Activated CD4-positive, alpha-beta T cell treated with anti-CD3 and anti-CD28 coated beads, Interleukin-2, amount 10 ng/mL, durations not matched to agents 24 days and 14 days (primary cell): ENCODE data around the gene IRF5. TPM values are rescaled to one million over a fixed set of nuclear protein-coding genes. Genes with fewer than 3 reads are reported as not detected.
"Not testable (repeated sequence)": the region's sequence is repeated elsewhere in the genome, so short reads cannot be mapped to it uniquely, and the experiment has no call there.

Experiments used
- DNase-seq: peaks from one replicate; pipeline ENCODE4 v3.0.0; 2022
- H3K27ac Mint-ChIP-seq: one replicate; pipeline ENCODE4 v1.8.0; 2022; ENCODE audit warnings: mild to moderate bottlenecking, mixed read lengths
- H3K27me3 Mint-ChIP-seq: one replicate; pipeline ENCODE4 v1.8.0; 2022; ENCODE audit warnings: mixed read lengths
- H3K36me3 Mint-ChIP-seq: one replicate; pipeline ENCODE4 v1.8.0; 2022; ENCODE audit warnings: low read depth, mild to moderate bottlenecking, mixed read lengths
- H3K4me1 Mint-ChIP-seq: one replicate; pipeline ENCODE4 v1.8.0; 2021; ENCODE audit warnings: mixed read lengths
- H3K4me3 Mint-ChIP-seq: one replicate; pipeline ENCODE4 v1.8.0; 2022; ENCODE audit warnings: mild to moderate bottlenecking, moderate library complexity, mixed read lengths
- H3K9me3 Mint-ChIP-seq: one replicate; pipeline ENCODE4 v1.8.0; 2021; ENCODE audit warnings: mixed read lengths
- intact Hi-C: fragments of 100-400 bp; cut with micrococcal nuclease; formaldehyde crosslinking; loops from one replicate; pipeline ENCODE4 v1.15.1; 2023
- total RNA-seq: library from RNA; stranded (reverse); gene quantifications from 2 replicates; pipeline ENCODE4 v1.2.3, GENCODE V29; 2022

IRF5 gene
- total RNA-seq, 1 donor from 2014 or later: 18.6 TPM

DNA sequence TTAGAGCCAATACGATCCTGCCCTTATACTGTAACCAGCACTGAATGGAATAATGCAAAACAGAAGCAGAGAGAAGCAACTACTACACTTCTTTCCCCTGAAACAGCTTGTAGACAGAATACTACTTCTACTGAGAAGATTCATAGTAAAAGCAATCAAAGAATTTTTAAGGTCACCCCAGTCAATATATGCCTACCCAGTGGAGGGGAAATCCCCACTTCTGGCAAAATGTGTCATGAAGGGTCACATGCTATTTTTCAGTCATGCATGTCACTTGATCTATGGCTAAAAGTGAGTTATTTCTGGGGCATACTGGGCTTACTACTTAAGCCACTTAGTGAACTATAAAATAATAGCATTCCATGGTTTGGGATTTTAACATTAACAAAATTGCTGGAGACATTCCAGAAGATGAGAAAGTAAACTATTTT is 25.6 kb downstream of the IRF5 start:
- peaks cover 62% of the 10 kb centered on the region for H3K36me3 Mint-ChIP-seq
- peak overlapping the region; percentile 87 for H3K27ac Mint-ChIP-seq
- no peaks in the 10 kb centered on the region for H3K27me3 Mint-ChIP-seq
- peaks cover 30% of the 10 kb centered on the region for H3K4me1 Mint-ChIP-seq
- intact Hi-C loops: loop anchor here (1.0 kb wide), 4 partner anchors 25 to 128 kb away; partner anchors contain the start of gene TNPO3
- peak overlapping the region; percentile 50 for H3K4me3 Mint-ChIP-seq
- H3K9me3 Mint-ChIP-seq: peaks cover 4% of the 10 kb centered on the region
- peak; percentile 76 for DNase-seq

DNA sequence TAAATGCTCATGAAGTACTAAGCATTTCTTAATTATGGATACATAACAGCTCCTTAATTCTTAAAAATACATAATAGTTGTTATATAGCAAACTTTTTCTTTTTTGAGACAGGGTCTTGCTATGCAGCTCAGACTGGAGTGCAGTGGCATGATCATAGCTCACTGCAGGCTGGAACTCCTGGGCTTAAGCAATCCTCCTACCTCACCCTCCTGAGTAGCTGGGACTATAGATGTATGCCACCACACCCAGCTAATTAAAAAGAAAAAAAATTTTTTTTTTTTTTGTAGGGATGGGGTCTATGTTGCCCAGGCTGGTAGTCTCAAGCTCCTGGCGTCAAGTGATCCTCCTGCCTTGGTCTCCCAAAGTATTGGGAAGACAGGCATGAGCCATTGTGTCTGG is 30.9 kb downstream of the IRF5 start:
- Mint-ChIP-seq H3K27me3 (no peaks in the 10 kb centered on the region), H3K9me3 (no peaks in the 10 kb centered on the region), H3K4me1 (peaks cover 3% of the 10 kb centered on the region), H3K27ac (no peak overlapping the region), H3K4me3 (no peak overlapping the region), H3K36me3 (peaks cover 59% of the 10 kb centered on the region)
- DNase-seq: no peak
- intact Hi-C loops: no loop called here

DNA sequence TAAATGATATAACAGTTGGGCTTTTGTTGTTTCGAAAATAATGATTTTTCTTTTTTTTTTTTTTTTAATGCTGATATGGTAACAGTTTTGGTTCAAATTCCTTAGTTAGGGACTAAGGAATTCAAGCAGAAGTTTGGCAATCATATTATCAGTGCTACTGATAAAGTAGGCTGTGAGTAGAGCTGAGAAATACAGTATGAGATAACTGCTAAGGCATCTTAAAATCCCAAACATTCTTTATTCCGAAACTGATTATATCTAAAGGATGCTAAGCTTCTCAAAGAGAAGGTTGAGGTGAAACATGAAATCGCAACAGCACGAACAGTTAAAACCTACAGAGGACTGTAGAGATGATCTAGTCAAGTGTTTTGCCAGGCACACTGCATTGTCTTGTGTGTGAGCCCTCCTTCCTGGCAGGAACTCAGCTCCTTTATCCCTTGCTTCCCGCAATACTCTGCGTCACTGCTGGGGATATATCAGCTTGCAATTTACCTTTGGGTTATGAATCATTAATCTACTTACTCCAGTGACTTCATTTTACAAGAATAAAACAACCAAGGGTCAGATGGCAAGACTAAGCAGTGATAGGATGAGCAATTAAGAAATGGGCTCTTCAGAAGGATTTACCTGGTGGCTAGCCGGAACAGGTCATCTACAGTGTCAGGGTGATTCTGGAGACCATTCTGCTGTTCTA is 36.7 kb downstream of the IRF5 start:
- no peak overlapping the region for H3K4me3 Mint-ChIP-seq
- no peaks in the 10 kb centered on the region for H3K9me3 Mint-ChIP-seq
- intact Hi-C loops: no loop called here
- H3K36me3 Mint-ChIP-seq: peaks cover 68% of the 10 kb centered on the region
- no peak overlapping the region for H3K27ac Mint-ChIP-seq
- no peaks in the 10 kb centered on the region for H3K27me3 Mint-ChIP-seq
- DNase-seq: no peak
- no peaks in the 10 kb centered on the region for H3K4me1 Mint-ChIP-seq

DNA sequence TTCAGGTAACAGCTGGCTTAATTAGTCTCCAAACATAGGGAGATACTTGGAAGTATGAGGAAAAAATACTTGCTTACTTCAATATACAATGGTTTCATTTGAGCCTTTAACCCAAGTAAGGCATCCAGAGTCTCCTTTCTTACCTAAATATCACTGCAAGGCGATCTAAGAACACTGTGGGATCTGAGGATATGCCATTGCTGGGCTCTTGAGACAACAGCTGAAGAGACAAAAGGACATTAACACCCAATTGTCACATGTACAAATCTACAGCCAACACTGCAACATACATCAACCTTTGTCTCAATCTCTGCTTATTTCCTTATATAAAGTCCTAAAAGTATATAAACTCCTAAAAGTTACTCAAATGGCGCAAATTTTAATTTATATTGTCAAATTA is 44.4 kb downstream of the IRF5 start:
- intact Hi-C loops: no loop called here
- no peaks in the 10 kb centered on the region for H3K9me3 Mint-ChIP-seq
- H3K27me3 Mint-ChIP-seq: no peaks in the 10 kb centered on the region
- DNase-seq: no peak
- H3K4me3 Mint-ChIP-seq: no peak overlapping the region
- H3K36me3 Mint-ChIP-seq: peaks cover 67% of the 10 kb centered on the region
- no peaks in the 10 kb centered on the region for H3K4me1 Mint-ChIP-seq
- no peak overlapping the region for H3K27ac Mint-ChIP-seq

DNA sequence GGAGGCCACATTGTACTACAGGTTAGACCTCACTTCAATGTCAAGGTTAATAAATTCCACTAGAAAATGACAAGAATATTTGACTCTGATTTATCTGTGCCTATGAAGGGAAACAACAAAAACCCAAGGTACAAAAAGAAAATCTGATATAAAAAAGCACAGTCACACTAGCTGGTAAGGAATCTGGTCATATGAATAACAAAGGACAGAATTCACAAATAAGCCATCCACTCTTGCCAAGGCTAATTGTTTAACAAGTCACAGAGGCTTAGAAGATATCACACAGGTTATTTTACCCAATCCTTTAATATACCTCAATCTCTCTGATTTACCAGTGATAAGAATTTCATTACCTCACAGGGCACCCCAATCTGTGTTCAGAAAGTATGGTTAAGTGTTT is 47.9 kb downstream of the IRF5 start:
- Mint-ChIP-seq H3K36me3 (peaks cover 61% of the 10 kb centered on the region), H3K9me3 (no peaks in the 10 kb centered on the region), H3K27me3 (no peaks in the 10 kb centered on the region), H3K4me3 (no peak overlapping the region), H3K4me1 (peaks cover 4% of the 10 kb centered on the region), H3K27ac (no peak overlapping the region)
- intact Hi-C loops: no loop called here
- DNase-seq: no peak

DNA sequence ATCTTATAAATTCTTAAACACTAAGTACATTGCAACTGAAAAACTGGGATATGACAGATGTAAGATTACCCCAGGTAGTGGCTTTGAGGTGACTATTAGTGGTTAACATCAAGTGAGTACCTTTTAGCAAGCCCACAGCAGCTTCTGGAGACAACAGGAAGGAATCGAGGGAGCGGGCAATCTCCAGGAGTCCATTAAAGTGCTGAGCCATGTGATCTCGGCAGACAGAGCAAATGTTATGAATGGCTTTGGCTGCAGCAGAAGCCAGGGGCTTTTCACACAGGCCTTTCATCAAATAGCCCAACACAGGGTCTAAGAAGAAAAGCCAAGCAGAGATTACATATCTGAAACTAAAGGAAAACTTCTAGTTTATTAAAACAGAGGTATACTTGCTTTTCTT is 48.9 kb downstream of the IRF5 start:
- no peak overlapping the region for H3K27ac Mint-ChIP-seq
- H3K4me1 Mint-ChIP-seq: peaks cover 4% of the 10 kb centered on the region
- no peak for DNase-seq
- no peak overlapping the region for H3K4me3 Mint-ChIP-seq
- H3K27me3 Mint-ChIP-seq: no peaks in the 10 kb centered on the region
- no peaks in the 10 kb centered on the region for H3K9me3 Mint-ChIP-seq
- peaks cover 60% of the 10 kb centered on the region for H3K36me3 Mint-ChIP-seq
- intact Hi-C loops: no loop called here

DNA sequence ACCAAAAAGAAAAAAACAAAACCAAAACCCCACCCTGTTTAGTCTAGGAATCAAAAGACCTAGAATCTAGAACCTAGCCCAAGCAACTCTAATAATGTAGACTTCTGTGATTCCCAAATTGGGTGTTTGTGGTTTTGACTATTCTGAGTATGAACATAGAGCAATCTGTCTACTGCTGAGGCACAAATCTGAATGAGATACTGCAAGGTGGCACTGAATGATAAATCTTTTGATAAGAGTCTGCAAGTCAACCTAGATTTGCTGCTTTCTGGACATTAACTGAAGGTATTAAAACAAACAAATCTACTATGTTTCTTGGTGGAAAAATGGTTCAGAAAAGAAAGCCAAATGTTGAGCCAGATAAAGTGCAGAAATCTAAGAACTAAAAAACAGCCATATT is 50.6 kb downstream of the IRF5 start:
- no peak for DNase-seq
- Mint-ChIP-seq H3K27me3 (no peaks in the 10 kb centered on the region), H3K27ac (no peak overlapping the region), H3K36me3 (peaks cover 51% of the 10 kb centered on the region), H3K4me3 (no peak overlapping the region), H3K9me3 (no peaks in the 10 kb centered on the region), H3K4me1 (peaks cover 4% of the 10 kb centered on the region)
- intact Hi-C loops: no loop called here

DNA sequence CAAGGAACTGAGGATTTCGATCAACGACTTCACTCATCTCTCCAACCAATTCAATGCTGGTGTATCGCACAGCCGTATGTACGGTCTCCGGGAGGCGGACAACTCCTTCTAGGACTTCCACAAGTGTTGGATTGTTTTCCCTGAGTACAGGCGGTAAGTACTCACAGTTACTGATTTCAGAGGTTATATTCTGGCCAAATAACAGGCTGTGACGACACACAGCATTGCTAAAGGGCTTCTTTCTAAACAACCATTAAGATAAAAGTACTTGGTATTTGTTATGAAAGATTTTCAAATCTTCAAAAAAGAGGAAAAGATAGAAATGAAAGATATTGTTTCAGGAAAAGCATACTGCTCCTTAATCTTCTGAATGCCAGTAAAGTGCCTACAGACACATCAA is 52.2 kb downstream of the IRF5 start:
- Mint-ChIP-seq H3K27me3 (no peaks in the 10 kb centered on the region), H3K4me3 (no peak overlapping the region), H3K4me1 (peaks cover 4% of the 10 kb centered on the region), H3K27ac (no peak overlapping the region), H3K9me3 (no peaks in the 10 kb centered on the region), H3K36me3 (peaks cover 45% of the 10 kb centered on the region)
- intact Hi-C loops: no loop called here
- DNase-seq: no peak

DNA sequence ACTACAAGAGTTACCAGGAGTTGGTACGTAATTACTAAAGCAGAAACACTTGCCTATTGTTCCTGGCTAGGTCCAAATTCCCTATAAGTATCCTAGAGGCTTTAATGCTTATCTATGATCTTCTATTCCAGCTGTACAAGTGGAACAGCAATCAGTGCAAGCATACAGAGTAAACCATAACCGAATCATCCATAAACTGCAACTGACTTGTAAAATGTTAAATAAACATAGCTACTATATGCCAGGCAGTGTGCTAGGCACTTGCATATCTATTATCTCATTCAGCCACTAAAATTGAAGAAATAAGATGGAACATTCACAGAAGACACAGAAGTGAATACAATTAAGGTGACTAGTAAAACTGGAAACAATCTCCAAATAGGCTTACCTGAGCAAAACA is 55.7 kb downstream of the IRF5 start:
- H3K9me3 Mint-ChIP-seq: no peaks in the 10 kb centered on the region
- intact Hi-C loops: no loop called here
- peaks cover 43% of the 10 kb centered on the region for H3K36me3 Mint-ChIP-seq
- peaks cover 1% of the 10 kb centered on the region for H3K4me1 Mint-ChIP-seq
- no peak for DNase-seq
- H3K4me3 Mint-ChIP-seq: no peak overlapping the region
- H3K27ac Mint-ChIP-seq: no peak overlapping the region
- H3K27me3 Mint-ChIP-seq: no peaks in the 10 kb centered on the region

DNA sequence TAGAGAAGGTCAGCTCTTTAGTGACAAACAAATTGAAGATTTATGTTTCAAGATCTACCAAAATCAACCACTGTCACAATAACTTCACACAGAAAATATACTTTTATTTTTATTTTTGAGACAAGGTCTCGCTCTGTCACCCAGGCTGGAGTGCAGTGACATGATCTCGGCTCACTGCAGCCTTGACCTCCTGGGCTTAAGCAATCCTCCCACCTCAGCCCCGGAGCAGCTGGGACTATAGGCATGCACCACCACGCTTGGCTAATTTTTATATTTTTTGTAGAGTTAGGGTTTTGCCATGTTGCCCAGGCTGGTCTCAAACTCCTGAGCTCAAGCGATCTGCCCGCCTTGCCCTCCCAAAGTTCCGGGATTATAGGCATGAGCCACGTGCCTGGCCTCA is 56.8 kb downstream of the IRF5 start:
- intact Hi-C loops, H3K27me3 Mint-ChIP-seq, H3K27ac Mint-ChIP-seq, DNase-seq, H3K9me3 Mint-ChIP-seq, H3K4me3 Mint-ChIP-seq, H3K4me1 Mint-ChIP-seq: not testable (repeated sequence)
- H3K36me3 Mint-ChIP-seq: peaks cover 42% of the 10 kb centered on the region

DNA sequence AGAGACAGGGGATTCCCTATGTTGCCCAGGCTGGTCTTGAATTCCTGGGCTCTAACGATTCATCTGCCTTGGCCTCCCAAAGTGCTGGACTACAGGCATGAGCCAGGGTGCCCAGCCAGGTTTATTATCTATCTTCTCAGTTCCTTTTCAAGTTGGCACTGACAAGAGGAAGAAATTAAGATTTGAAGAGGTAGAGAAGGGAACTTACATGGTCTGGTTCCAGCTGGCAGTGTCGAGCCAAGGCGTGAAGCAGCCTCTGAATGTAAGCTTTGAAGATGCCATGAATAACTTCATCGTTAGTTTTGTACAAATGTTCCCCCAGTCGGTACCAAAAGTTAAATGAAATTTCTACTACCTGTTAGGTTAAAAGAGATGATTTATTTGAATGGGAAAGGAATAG is 59.5 kb downstream of the IRF5 start:
- Mint-ChIP-seq H3K4me3 (no peak overlapping the region), H3K27me3 (no peaks in the 10 kb centered on the region), H3K27ac (no peak overlapping the region), H3K4me1 (no peaks in the 10 kb centered on the region), H3K36me3 (peaks cover 47% of the 10 kb centered on the region), H3K9me3 (no peaks in the 10 kb centered on the region)
- no peak for DNase-seq
- intact Hi-C loops: no loop called here

Other genes starting within 250 kb of the IRF5 start
- 56.2 and 57.2 TPM in 2 replicates for gene CALU, start 198.6 kb upstream of the IRF5 start, total RNA-seq
- not detected in 2 replicates for gene OPN1SW, start 162.1 kb upstream of the IRF5 start, total RNA-seq
- 9.2 and 10.6 TPM in 2 replicates for gene CCDC136, start 146.0 kb upstream of the IRF5 start, total RNA-seq
- 0.02 and 0.09 TPM in 2 replicates for gene FLNC, start 107.5 kb upstream of the IRF5 start, total RNA-seq
- 127 and 132 TPM in 2 replicates for gene ATP6V1F, start 75.1 kb upstream of the IRF5 start, total RNA-seq
- 0.09 and 0.17 TPM in 2 replicates for gene KCP, start 27.2 kb upstream of the IRF5 start, total RNA-seq
- gene TNPO3, start 117.2 kb downstream of the IRF5 start, total RNA-seq: 54.1 and 56.9 TPM in 2 replicates
- gene TSPAN33, start 206.8 kb downstream of the IRF5 start, total RNA-seq: 5.4 and 6.2 TPM in 2 replicates